Measurements from ENCODE around the gene GNG8.

GNG8 gene

GRCh38 chr19:46603752-46604231 lies 32.2 kb downstream of the GNG8 start (continued):
- TF ChIP-seq ZNF518A (tag by site-specific recombination; conservative IDR thresholded peaks at IDR 0.05; ENCODE audit: low read depth) (no peak), KLF10 (tag by site-specific recombination; IDR thresholded peaks at IDR 0.05) (no peak), ZFP41 (tag by site-specific recombination; IDR thresholded peaks at IDR 0.05; ENCODE audit: borderline replicate concordance) (no peak)

GRCh38 chr19:46603195-46603637 lies 32.8 kb downstream of the GNG8 start:
- peak; percentile 29; the same call in 1 of the 2 replicates for TF ChIP-seq SP3 (tag by site-specific recombination; IDR thresholded peaks at IDR 0.05)
- 0 out of 2 replicates have a peak, but pooled peaks have one; percentile 11 for TF ChIP-seq SP2 (tag by site-specific recombination; IDR thresholded peaks at IDR 0.05)
- TF ChIP-seq ZNF335 (tag by site-specific recombination; conservative IDR thresholded peaks at IDR 0.05) = peak; percentile 19; the same call in 1 of the 2 replicates
- no peak for TF ChIP-seq PRDM2 (tag by site-specific recombination; IDR thresholded peaks at IDR 0.05; ENCODE audit: borderline replicate concordance)
- TF ChIP-seq KLF10 (tag by site-specific recombination; IDR thresholded peaks at IDR 0.05) = no peak
- H3K36me3 ChIP-seq (ENCODE audit: control insufficient read depth in 2 of 2, insufficient read depth in 1 of 2, low read length in 2 of 2) = peaks cover 17 to 49% of the 10 kb centered on the region in 2 experiments
- POLR2A ChIA-PET = no interaction called here
- peak overlapping the region; percentile 26; the same call in 1 of the 2 replicates for H3K27ac ChIP-seq (ENCODE audit: extremely low read depth, low read depth, low read length)
- no peak overlapping the region for H3K4me3 ChIP-seq (ENCODE audit: low read depth, low read length)
- no peaks in the 10 kb centered on the region for H3K9me3 ChIP-seq (ENCODE audit: control insufficient read depth, insufficient read depth, low read depth, low read length)
- CTCF ChIA-PET = interaction anchor here (0.6 to 4.7 kb wide), 5 partner anchors 11 to 59 kb away, joined by 3 to 41 read pairs (median 12); partner anchors contain the start of gene DACT3
- H3K4me1 ChIP-seq (ENCODE audit: control insufficient read depth, insufficient read depth, low read length) = peaks cover 8% of the 10 kb centered on the region

GRCh38 chr19:46602392-46603194 lies 33.4 kb downstream of the GNG8 start:
- Histone ChIP-seq H3K36me3 (ENCODE audit: control insufficient read depth in 2 of 2, insufficient read depth in 1 of 2, low read length in 2 of 2) (peaks cover 16 to 43% of the 10 kb centered on the region in 2 experiments), H3K9me3 (ENCODE audit: control insufficient read depth, insufficient read depth, low read depth, low read length) (no peaks in the 10 kb centered on the region), H3K4me3 (ENCODE audit: low read depth, low read length) (peak overlapping the region; percentile 94), H3K27ac (ENCODE audit: extremely low read depth, low read depth, low read length) (peak overlapping the region; percentile 99; the same call in 1 of the 2 replicates), H3K4me1 (ENCODE audit: control insufficient read depth, insufficient read depth, low read length) (peaks cover 8% of the 10 kb centered on the region)
- CTCF ChIA-PET = interaction anchor here (0.6 to 4.7 kb wide), 6 partner anchors 9 to 60 kb away, joined by 3 to 41 read pairs (median 13); partner anchors contain the start of gene DACT3
- POLR2A ChIA-PET = interaction anchor here (0.7 to 3.3 kb wide), 5 partner anchors 8 to 59 kb away, joined by 4 to 39 read pairs (median 13); partner anchors contain the start of gene DACT3
- no peak for TF ChIP-seq ZNF830 (tag by site-specific recombination; IDR thresholded peaks at IDR 0.05; ENCODE audit: low read depth)
- no peak for TF ChIP-seq OVOL3 (tag by site-specific recombination; IDR thresholded peaks at IDR 0.05)
- peak; percentile 71; the same call in 1 of the 2 replicates for TF ChIP-seq EGR2 (tag by site-specific recombination; IDR thresholded peaks at IDR 0.05; ENCODE audit: low read depth)
- TF ChIP-seq ZNF37A (tag by site-specific recombination; IDR thresholded peaks at IDR 0.05) = no peak
- TF ChIP-seq FEZF1 (tag by site-specific recombination; IDR thresholded peaks at IDR 0.05) = 0 out of 2 replicates have a peak, but pooled peaks have one; percentile 18
- TF ChIP-seq ZNF423 (tag by site-specific recombination; IDR thresholded peaks at IDR 0.05) = no peak
- TF ChIP-seq ZFHX2 (tag by site-specific recombination; conservative IDR thresholded peaks at IDR 0.05) = peak; percentile 77
- no peak for TF ChIP-seq ZNF394 (tag by site-specific recombination; IDR thresholded peaks at IDR 0.05; ENCODE audit: borderline replicate concordance)
- peak; percentile 4; the same call in 1 of the 2 replicates for TF ChIP-seq ZNF335 (tag by site-specific recombination; conservative IDR thresholded peaks at IDR 0.05)
- no peak for TF ChIP-seq ZNF555 (tag by site-specific recombination; conservative IDR thresholded peaks at IDR 0.05)
- TF ChIP-seq ZBTB20 (tag by site-specific recombination; IDR thresholded peaks at IDR 0.05) = peak; percentile 58; the same call in 1 of the 2 replicates
- TF ChIP-seq ZNF670 (tag by site-specific recombination; IDR thresholded peaks at IDR 0.05; ENCODE audit: low read depth) = no peak
- no peak for TF ChIP-seq ZNF785 (tag by site-specific recombination; IDR thresholded peaks at IDR 0.05)
- TF ChIP-seq ZNF202 (tag by site-specific recombination; IDR thresholded peaks at IDR 0.05; ENCODE audit: borderline replicate concordance) = no peak

Measured in HEK293 (cell line).